PC-3 (cell line): Measurements from ENCODE around the gene GPR156. TPM values are rescaled to one million over a fixed set of nuclear protein-coding genes. Genes with fewer than 3 reads are reported as not detected.

Source experiments
- ATAC-seq: fragments of 200-7000 bp; cut with Tn5 transposase; 2 replicates; pipeline ENCODE4 v1.9.1; 2020; ENCODE audit warnings: mild to moderate bottlenecking, moderate library complexity
- BruUV-seq: library from RNA; stranded (reverse); fragments of 400-500 nt; replicated peaks from 2 replicates; lab custom pipeline; 2021; lab: Mats Ljungman, UMichigan
- CTCF ChIA-PET: fragments of 300-600 bp; sonication (Branson Sonifier 250); formaldehyde crosslinking; loops from one replicate; lab custom pipeline; 2022; ENCODE audit warnings: antibody characterized with exemption; lab: Charles Lee
- POLR2A ChIA-PET: fragments of 300-600 bp; sonication (Branson Sonifier 250); formaldehyde crosslinking; loops from one replicate; lab custom pipeline; 2022; ENCODE audit warnings: antibody characterized with exemption; ENCODE audit not compliant: unreplicated experiment; lab: Charles Lee
- DNase-seq: peaks from one replicate; pipeline ENCODE4 v3.0.0-alpha.2; 2015
- H2AFZ ChIP-seq: fragments of 300-600 bp; sonication (generic); 2 replicates; pipeline ENCODE4 v1.6.0; 2016; ENCODE audit warnings: antibody characterized with exemption, low read length
- H3F3A ChIP-seq: fragments of 300-600 bp; sonication (generic); one replicate; pipeline ENCODE4 v1.6.0; 2017; ENCODE audit warnings: antibody characterized with exemption, low read length, control low read depth, mild to moderate bottlenecking; ENCODE audit not compliant: unreplicated experiment
- H3K27ac ChIP-seq: fragments of 300-600 bp; sonication (generic); 2 replicates; pipeline ENCODE4 v1.5.1; 2016; ENCODE audit warnings: mild to moderate bottlenecking, low read length
- H3K27me3 ChIP-seq: fragments of 300-600 bp; sonication (generic); 2 replicates; pipeline ENCODE4 v1.6.1; 2016; ENCODE audit warnings: low read length, mixed read lengths
- H3K36me3 ChIP-seq: fragments of 300-600 bp; sonication (generic); 2 replicates; pipeline ENCODE4 v1.6.1; 2016; ENCODE audit warnings: low read depth, mixed run types, low read length, mixed read lengths
- H3K4me1 ChIP-seq: fragments of 300-600 bp; sonication (generic); 2 replicates; pipeline ENCODE4 v1.5.1; 2016; ENCODE audit warnings: low read length; ENCODE audit not compliant: insufficient read depth
- H3K4me2 ChIP-seq: fragments of 300-600 bp; sonication (generic); 2 replicates; pipeline ENCODE4 v1.6.0; 2016; ENCODE audit warnings: low read length
- H3K4me3 ChIP-seq: fragments of 300-600 bp; sonication (generic); 2 replicates; pipeline ENCODE4 v1.5.1; 2016; ENCODE audit warnings: mild to moderate bottlenecking, low read length, mixed read lengths
- H3K79me2 ChIP-seq: fragments of 300-600 bp; sonication (generic); 2 replicates; pipeline ENCODE4 v1.6.1; 2017; ENCODE audit warnings: low read length, mixed read lengths
- H3K9ac ChIP-seq: fragments of 300-600 bp; sonication (generic); 2 replicates; pipeline ENCODE4 v1.6.0; 2016; ENCODE audit warnings: mild to moderate bottlenecking, low read length
- H3K9me2 ChIP-seq: fragments of 300-600 bp; sonication (generic); replicated peaks from 2 replicates; pipeline ENCODE4 v1.6.1; 2016; ENCODE audit warnings: mixed run types, low read length, mixed read lengths
- H3K9me3 ChIP-seq: fragments of 300-600 bp; sonication (generic); 2 replicates; pipeline ENCODE4 v1.6.1; 2016; ENCODE audit warnings: low read length, mixed read lengths
- H4K20me1 ChIP-seq: fragments of 300-600 bp; sonication (generic); 2 replicates; pipeline ENCODE4 v1.6.1; 2016; ENCODE audit warnings: low read length, mixed read lengths
- CTCF ChIP-seq: fragments of 300-600 bp; sonication (generic); conservative IDR thresholded peaks from 2 replicates; pipeline ENCODE4 v1.5.1; 2017; ENCODE audit warnings: antibody characterized with exemption, low read depth, mild to moderate bottlenecking, low read length
- EZH2 ChIP-seq: fragments of 300-600 bp; sonication (generic); IDR thresholded peaks from one replicate; pipeline ENCODE4 v1.6.1; 2017; ENCODE audit warnings: antibody characterized with exemption, mild to moderate bottlenecking, low read length; ENCODE audit not compliant: unreplicated experiment
- EZH2phosphoT487 ChIP-seq: fragments of 300-600 bp; sonication (generic); IDR thresholded peaks from 2 replicates; pipeline ENCODE4 v1.6.1; 2018; ENCODE audit warnings: mild to moderate bottlenecking, antibody characterized with exemption, low read length, borderline replicate concordance
- intact Hi-C: fragments of 100-400 bp; cut with micrococcal nuclease; formaldehyde crosslinking; loops from 2 replicates; pipeline ENCODE4 v1.9.0; 2023
- total RNA-seq: library from RNA; depleted of rRNA; stranded (reverse); fragments of >200 nt; gene quantifications from 2 replicates; pipeline ENCODE4 v1.2.3, GENCODE V29; 2014

The GPR156 gene
- total RNA-seq, 1 experiment from 2014 or later, result 5.1 TPM

GRCh38 chr3:120263792-120264191 is 21.2 kb downstream of the GPR156 start:
- H2AFZ ChIP-seq, result no peak overlapping the region
- ATAC-seq, result no peak
- no peaks in the 10 kb centered on the region for H3K79me2 ChIP-seq
- H3K9ac ChIP-seq, result no peak overlapping the region
- H3F3A ChIP-seq, result no peaks in the 10 kb centered on the region
- TF ChIP-seq EZH2phosphoT487 (no peak), CTCF (no peak), EZH2 (no peak)
- H4K20me1 ChIP-seq, result no peaks in the 10 kb centered on the region
- ChIA-PET CTCF (no interaction called here), POLR2A (no interaction called here)
- no peaks in the 10 kb centered on the region for H3K9me3 ChIP-seq
- BruUV-seq, result no TSS peak
- no peaks in the 10 kb centered on the region for H3K4me1 ChIP-seq
- DNase-seq, result no peak
- H3K4me2 ChIP-seq, result no peak overlapping the region
- intact Hi-C loops, result no loop called here
- no peak overlapping the region for H3K4me3 ChIP-seq
- H3K27ac ChIP-seq, result no peak overlapping the region
- no peaks in the 10 kb centered on the region for H3K9me2 ChIP-seq
- H3K27me3 ChIP-seq, result no peaks in the 10 kb centered on the region
- H3K36me3 ChIP-seq, result no peaks in the 10 kb centered on the region

- intact Hi-C loops, result no loop called here
Observed at GRCh38 chr3:120258009-120258408, 27.0 kb downstream of the GPR156 start.

More at GRCh38 chr3:120258009-120258408, 27.0 kb downstream of the GPR156 start:
- H3K27me3 ChIP-seq, result no peaks in the 10 kb centered on the region
- H3K4me1 ChIP-seq, result no peaks in the 10 kb centered on the region
- CTCF ChIA-PET, result no interaction called here
- BruUV-seq, result no TSS peak
- H3K36me3 ChIP-seq, result no peaks in the 10 kb centered on the region; the same call in 1 of the 2 replicates
- H3K27ac ChIP-seq, result no peak overlapping the region
- no peak overlapping the region for H3K4me3 ChIP-seq
- 0 out of 2 replicates have a peak, but pooled peaks cover 15% of the 10 kb centered on the region for H3K9me3 ChIP-seq
- no peaks in the 10 kb centered on the region for H3K79me2 ChIP-seq
- ATAC-seq (no peak), DNase-seq (no peak)
- no peak for TF ChIP-seq EZH2
- no peak for TF ChIP-seq EZH2phosphoT487
- TF ChIP-seq CTCF, result no peak
- no peaks in the 10 kb centered on the region for H4K20me1 ChIP-seq
- no peak overlapping the region for H3K4me2 ChIP-seq
- no peaks in the 10 kb centered on the region for H3F3A ChIP-seq
- no peaks in the 10 kb centered on the region for H3K9me2 ChIP-seq
- POLR2A ChIA-PET, result no interaction called here
- H2AFZ ChIP-seq, result no peak overlapping the region
- no peak overlapping the region for H3K9ac ChIP-seq
